HT-29 (cell line): ENCODE results near the gene FBXL2. TPM values are rescaled to one million over a fixed set of nuclear protein-coding genes. Genes with fewer than 3 reads are reported as not detected.
A peak's percentile ranks its signal among the peaks of the same experiment; 100 is the strongest.
"Not testable (repeated sequence)": the region's sequence is repeated elsewhere in the genome, so short reads cannot be mapped to it uniquely, and the experiment has no call there.

Experiments used
- DNase-seq: peaks from one replicate; pipeline ENCODE4 v3.0.0-alpha.2; 2015; ENCODE audit warnings: low spot score
- total RNA-seq: library from RNA; depleted of rRNA; stranded (reverse); fragments of >200 nt; shearing (Covaris generic); gene quantifications from 2 replicates; pipeline ENCODE4 v1.2.3, GENCODE V29; 2014

FBXL2 gene
- total RNA-seq, 1 experiment from 2014 or later = not detected

GRCh38 chr3:33315826-33316225, 38.6 kb downstream of the FBXL2 start:
- DNase-seq = no peak

GRCh38 chr3:33317963-33318709, 40.9 kb downstream of the FBXL2 start:
- no peak for DNase-seq

- peak; percentile 9 for DNase-seq
Observed at GRCh38 chr3:33318710-33319380, 41.6 kb downstream of the FBXL2 start.

- no peak for DNase-seq
Observed at GRCh38 chr3:33322412-33322811, 45.2 kb downstream of the FBXL2 start.

GRCh38 chr3:33331414-33331813, 54.2 kb downstream of the FBXL2 start:
- no peak for DNase-seq

GRCh38 chr3:33334364-33334763, 57.1 kb downstream of the FBXL2 start:
- no peak for DNase-seq

- not testable (repeated sequence) for DNase-seq
Observed at GRCh38 chr3:33338936-33339465, 61.8 kb downstream of the FBXL2 start.

GRCh38 chr3:33339758-33340157, 62.5 kb downstream of the FBXL2 start:
- no peak for DNase-seq

- DNase-seq = peak; percentile 18
Observed at GRCh38 chr3:33355611-33356010, 78.4 kb downstream of the FBXL2 start.

GRCh38 chr3:33358172-33358781, 81.0 kb downstream of the FBXL2 start:
- DNase-seq = no peak

GRCh38 chr3:33360136-33360825, 83.0 kb downstream of the FBXL2 start:
- DNase-seq = peak; percentile 67

- no peak for DNase-seq
Observed at GRCh38 chr3:33363113-33363800, 86.0 kb downstream of the FBXL2 start.

- no peak for DNase-seq
Observed at GRCh38 chr3:33364060-33364459, 86.8 kb downstream of the FBXL2 start.

GRCh38 chr3:33364531-33365128, 87.4 kb downstream of the FBXL2 start:
- no peak for DNase-seq

- peak; percentile 62 for DNase-seq
Observed at GRCh38 chr3:33372218-33373081, 95.2 kb downstream of the FBXL2 start.

GRCh38 chr3:33373082-33373437, 95.8 kb downstream of the FBXL2 start:
- no peak for DNase-seq

GRCh38 chr3:33377489-33377888, 100.2 kb downstream of the FBXL2 start:
- no peak for DNase-seq

- DNase-seq = no peak
Observed at GRCh38 chr3:33377931-33378330, 100.7 kb downstream of the FBXL2 start.

GRCh38 chr3:33380653-33381052, 103.4 kb downstream of the FBXL2 start:
- no peak for DNase-seq

- DNase-seq = no peak
Observed at GRCh38 chr3:33383951-33384350, 106.7 kb downstream of the FBXL2 start.
